CD4-positive, alpha-beta T cell treated with Interferon alpha-2 for 1 hour (primary cell): Measurements from ENCODE around the gene WDR1.
"Not testable (repeated sequence)": the region's sequence is repeated elsewhere in the genome, so short reads cannot be mapped to it uniquely, and the experiment has no call there.

ENCODE experiments used
- DNase-seq, 2 donors: peaks; one replicate each; pipeline ENCODE4 v3.0.0-alpha.2; 2020 to 2022

The WDR1 gene

GRCh38 chr4:10130178-10130888, 13.7 kb upstream of the WDR1 start:
- DNase-seq = no peak

- DNase-seq = no peak
Observed at GRCh38 chr4:10129196-10130177, 12.9 kb upstream of the WDR1 start.

- no peak for DNase-seq
Observed at GRCh38 chr4:10128761-10129160, 12.2 kb upstream of the WDR1 start.

GRCh38 chr4:10127531-10127930, 10.9 kb upstream of the WDR1 start:
- DNase-seq = not testable (repeated sequence)

GRCh38 chr4:10124167-10124930, 7.8 kb upstream of the WDR1 start:
- no peak for DNase-seq

GRCh38 chr4:10123227-10124101, 6.9 kb upstream of the WDR1 start:
- peak in 1 of 2 donors; percentile 11 for DNase-seq

GRCh38 chr4:10122236-10122932, 5.8 kb upstream of the WDR1 start:
- DNase-seq = no peak

GRCh38 chr4:10121568-10122208, 5.1 kb upstream of the WDR1 start:
- no peak for DNase-seq

GRCh38 chr4:10120943-10121567, 4.5 kb upstream of the WDR1 start:
- no peak for DNase-seq

- DNase-seq = no peak
Observed at GRCh38 chr4:10119773-10120172, 3.2 kb upstream of the WDR1 start.

GRCh38 chr4:10119278-10119677, 2.7 kb upstream of the WDR1 start:
- DNase-seq = no peak

GRCh38 chr4:10118048-10119004, 1.7 kb upstream of the WDR1 start:
- no peak for DNase-seq

GRCh38 chr4:10117359-10118047, 904 bp upstream of the WDR1 start:
- peak; percentile 56 to 62 for DNase-seq

GRCh38 chr4:10115797-10116568, 616 bp downstream of the WDR1 start:
- peak; percentile 55 to 77 for DNase-seq

GRCh38 chr4:10115271-10115796, 1.3 kb downstream of the WDR1 start:
- DNase-seq = no peak

- DNase-seq = no peak
Observed at GRCh38 chr4:10114607-10115006, 2.0 kb downstream of the WDR1 start.

- no peak for DNase-seq
Observed at GRCh38 chr4:10114147-10114546, 2.5 kb downstream of the WDR1 start.
